WTC11 (cell line): Measurements from ENCODE around the gene SHROOM2. TPM values are rescaled to one million over a fixed set of nuclear protein-coding genes. Genes with fewer than 3 reads are reported as not detected.

Source experiments
- ATAC-seq: fragments of 200-7000 bp; cut with Tn5 transposase; 2 replicates; pipeline ENCODE4 v1.10.0; 2021; ENCODE audit warnings: mild to moderate bottlenecking, moderate library complexity
- CTCF ChIA-PET: fragments of 300-600 bp; sonication (Branson Sonifier 250); formaldehyde crosslinking; loops from one replicate; lab custom pipeline; 2021; ENCODE audit warnings: antibody characterized with exemption; lab: Charles Lee
- POLR2A ChIA-PET: fragments of 350-600 bp; sonication (Branson Sonifier 250); formaldehyde crosslinking; loops from one replicate; lab custom pipeline; 2021; ENCODE audit warnings: antibody characterized with exemption; lab: Charles Lee
- DNase-seq: peaks from one replicate; pipeline ENCODE4 v3.0.0; 2021; ENCODE audit warnings: low spot score
- H3K27ac Mint-ChIP-seq: 2 replicates; pipeline ENCODE4 v1.8.0; 2021; ENCODE audit warnings: mixed read lengths
- H3K27me3 Mint-ChIP-seq: 2 replicates; pipeline ENCODE4 v1.8.0; 2021; ENCODE audit warnings: low read depth, mild to moderate bottlenecking, moderate library complexity, mixed read lengths
- H3K36me3 Mint-ChIP-seq: 2 replicates; pipeline ENCODE4 v1.8.0; 2021; ENCODE audit warnings: mixed read lengths
- H3K4me1 Mint-ChIP-seq: 2 replicates; pipeline ENCODE4 v1.8.0; 2022; ENCODE audit warnings: mixed read lengths
- H3K4me3 Mint-ChIP-seq: 2 replicates; pipeline ENCODE4 v1.8.0; 2021; ENCODE audit warnings: mild to moderate bottlenecking, moderate library complexity, mixed read lengths
- H3K9me3 Mint-ChIP-seq: 2 replicates; pipeline ENCODE4 v1.8.0; 2021; ENCODE audit warnings: mixed read lengths
- CREM ChIP-seq: sonication (generic); formaldehyde crosslinking; IDR thresholded peaks from 2 replicates; pipeline ENCODE4 v1.8.1; 2022; ENCODE audit warnings: mild to moderate bottlenecking, missing genetic modification reagents, moderate library complexity
- ETV6 ChIP-seq: sonication (generic); formaldehyde crosslinking; IDR thresholded peaks from 2 replicates; pipeline ENCODE4 v1.8.1; 2022; ENCODE audit warnings: mild to moderate bottlenecking, missing genetic modification reagents
- FOXP4 ChIP-seq: sonication (generic); formaldehyde crosslinking; IDR thresholded peaks from 2 replicates; pipeline ENCODE4 v1.8.0; 2022; ENCODE audit warnings: mild to moderate bottlenecking, missing genetic modification reagents
- GABPB1 ChIP-seq: sonication (generic); formaldehyde crosslinking; IDR thresholded peaks from 2 replicates; pipeline ENCODE4 v1.8.1; 2023; ENCODE audit warnings: mild to moderate bottlenecking, missing genetic modification reagents
- IRF2 ChIP-seq: sonication (generic); formaldehyde crosslinking; IDR thresholded peaks from 2 replicates; pipeline ENCODE4 v1.8.0; 2022; ENCODE audit warnings: low read depth, missing genetic modification reagents, borderline replicate concordance
- JAZF1 ChIP-seq: fragments of 250-450 bp; sonication (Bioruptor Pico); IDR thresholded peaks from 2 replicates; pipeline ENCODE4 v1.9.0; 2021; ENCODE audit warnings: moderate library complexity, mild to moderate bottlenecking, inconsistent platforms
- KAT7 ChIP-seq: sonication (generic); formaldehyde crosslinking; IDR thresholded peaks from 2 replicates; pipeline ENCODE4 v1.8.1; 2023; ENCODE audit warnings: missing genetic modification reagents, mild to moderate bottlenecking, borderline replicate concordance
- NFATC4 ChIP-seq: fragments of 250-450 bp; sonication (Bioruptor Pico); IDR thresholded peaks from 2 replicates; pipeline ENCODE4 v1.9.0; 2021; ENCODE audit warnings: mild to moderate bottlenecking
- NR1H2 ChIP-seq: sonication (generic); formaldehyde crosslinking; IDR thresholded peaks from 2 replicates; pipeline ENCODE4 v1.9.0; 2021; ENCODE audit warnings: mild to moderate bottlenecking, moderate library complexity, missing genetic modification reagents
- PREB ChIP-seq: sonication (generic); formaldehyde crosslinking; IDR thresholded peaks from 2 replicates; pipeline ENCODE4 v1.8.1; 2022; ENCODE audit warnings: mild to moderate bottlenecking, missing genetic modification reagents, moderate library complexity, borderline replicate concordance
- RELA ChIP-seq: sonication (generic); formaldehyde crosslinking; IDR thresholded peaks from 2 replicates; pipeline ENCODE4 v1.8.1; 2022; ENCODE audit warnings: missing genetic modification reagents, mild to moderate bottlenecking, borderline replicate concordance
- RORB ChIP-seq: fragments of 250-450 bp; sonication (Bioruptor Pico); IDR thresholded peaks from 2 replicates; pipeline ENCODE4 v1.9.0; 2021; ENCODE audit warnings: mild to moderate bottlenecking
- TEAD4 ChIP-seq: sonication (generic); formaldehyde crosslinking; IDR thresholded peaks from 2 replicates; pipeline ENCODE4 v1.8.0; 2022; ENCODE audit warnings: mild to moderate bottlenecking, missing genetic modification reagents
- TP53 ChIP-seq: sonication (generic); formaldehyde crosslinking; IDR thresholded peaks from 2 replicates; pipeline ENCODE4 v1.8.1; 2023; ENCODE audit warnings: mild to moderate bottlenecking, missing genetic modification reagents
- ZBTB21 ChIP-seq: sonication (generic); formaldehyde crosslinking; IDR thresholded peaks from 2 replicates; pipeline ENCODE4 v1.8.1; 2023; ENCODE audit warnings: mild to moderate bottlenecking, missing genetic modification reagents, borderline replicate concordance
- ZMAT4 ChIP-seq: fragments of 250-450 bp; sonication (Bioruptor Pico); IDR thresholded peaks from 2 replicates; pipeline ENCODE4 v1.9.0; 2021; ENCODE audit warnings: mild to moderate bottlenecking
- ZNF232 ChIP-seq: sonication (generic); formaldehyde crosslinking; IDR thresholded peaks from 2 replicates; pipeline ENCODE4 v1.8.0; 2022; ENCODE audit warnings: mild to moderate bottlenecking, missing genetic modification reagents
- ZNF317 ChIP-seq: sonication (generic); formaldehyde crosslinking; IDR thresholded peaks from 2 replicates; pipeline ENCODE4 v1.8.1; 2023; ENCODE audit warnings: low read depth, mild to moderate bottlenecking, moderate library complexity, missing genetic modification reagents, borderline replicate concordance
- ZNF396 ChIP-seq: fragments of 250-450 bp; sonication (Bioruptor Pico); IDR thresholded peaks from 2 replicates; pipeline ENCODE4 v1.8.0; 2021; ENCODE audit warnings: mild to moderate bottlenecking, moderate library complexity, borderline replicate concordance
- ZNF671 ChIP-seq: fragments of 250-450 bp; sonication (Bioruptor Pico); IDR thresholded peaks from 2 replicates; pipeline ENCODE4 v1.8.0; 2021; ENCODE audit warnings: mild to moderate bottlenecking
- total RNA-seq: library from RNA; stranded (reverse); gene quantifications from 3 replicates; pipeline ENCODE4 v1.2.3, GENCODE V29; 2021
- TF ChIP-seq, protein P1 (sequence below): sonication (generic); formaldehyde crosslinking; IDR thresholded peaks from 2 replicates; pipeline ENCODE4 v1.8.0; 2022; ENCODE audit warnings: mild to moderate bottlenecking, missing genetic modification reagents
- TF ChIP-seq, protein P2 (sequence below): sonication (generic); formaldehyde crosslinking; IDR thresholded peaks from 2 replicates; pipeline ENCODE4 v1.8.0; 2023; ENCODE audit warnings: missing genetic modification reagents
- TF ChIP-seq, protein P3 (sequence below): sonication (generic); formaldehyde crosslinking; IDR thresholded peaks from 2 replicates; pipeline ENCODE4 v1.8.0; 2023; ENCODE audit warnings: missing genetic modification reagents, mild to moderate bottlenecking, borderline replicate concordance
- TF ChIP-seq, protein P4 (sequence below): fragments of 250-450 bp; sonication (Bioruptor Pico); IDR thresholded peaks from 2 replicates; pipeline ENCODE4 v1.8.0; 2021; ENCODE audit warnings: mild to moderate bottlenecking

Gene SHROOM2
- total RNA-seq, 1 experiment from 2014 or later = 14.8 TPM

- CTCF ChIA-PET = no interaction called here
- Mint-ChIP-seq H3K9me3 (no peaks in the 10 kb centered on the region), H3K27me3 (no peaks in the 10 kb centered on the region), H3K4me3 (no peak overlapping the region), H3K36me3 (peaks cover 5% of the 10 kb centered on the region; the same call in 1 of the 2 replicates), H3K4me1 (peaks cover 31% of the 10 kb centered on the region), H3K27ac (no peak overlapping the region)
- no peak for DNase-seq
- POLR2A ChIA-PET = no interaction called here
- TF ChIP-seq CREM (CRISPR knock-in tag) = no peak
- TF ChIP-seq, protein P1, sequence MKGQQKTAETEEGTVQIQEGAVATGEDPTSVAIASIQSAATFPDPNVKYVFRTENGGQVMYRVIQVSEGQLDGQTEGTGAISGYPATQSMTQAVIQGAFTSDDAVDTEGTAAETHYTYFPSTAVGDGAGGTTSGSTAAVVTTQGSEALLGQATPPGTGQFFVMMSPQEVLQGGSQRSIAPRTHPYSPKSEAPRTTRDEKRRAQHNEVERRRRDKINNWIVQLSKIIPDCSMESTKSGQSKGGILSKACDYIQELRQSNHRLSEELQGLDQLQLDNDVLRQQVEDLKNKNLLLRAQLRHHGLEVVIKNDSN (CRISPR knock-in tag) = no peak
- TF ChIP-seq GABPB1 (CRISPR knock-in tag) = no peak
- TF ChIP-seq ZNF317 (CRISPR knock-in tag) = no peak
- TF ChIP-seq ETV6 (CRISPR knock-in tag) = no peak
- no peak for TF ChIP-seq ZNF396 (CRISPR knock-in tag)
- TF ChIP-seq ZMAT4 = no peak
- TF ChIP-seq, protein P2, sequence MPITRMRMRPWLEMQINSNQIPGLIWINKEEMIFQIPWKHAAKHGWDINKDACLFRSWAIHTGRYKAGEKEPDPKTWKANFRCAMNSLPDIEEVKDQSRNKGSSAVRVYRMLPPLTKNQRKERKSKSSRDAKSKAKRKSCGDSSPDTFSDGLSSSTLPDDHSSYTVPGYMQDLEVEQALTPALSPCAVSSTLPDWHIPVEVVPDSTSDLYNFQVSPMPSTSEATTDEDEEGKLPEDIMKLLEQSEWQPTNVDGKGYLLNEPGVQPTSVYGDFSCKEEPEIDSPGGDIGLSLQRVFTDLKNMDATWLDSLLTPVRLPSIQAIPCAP = no peak
- no peak for TF ChIP-seq KAT7 (CRISPR knock-in tag)
- TF ChIP-seq, protein P3, sequence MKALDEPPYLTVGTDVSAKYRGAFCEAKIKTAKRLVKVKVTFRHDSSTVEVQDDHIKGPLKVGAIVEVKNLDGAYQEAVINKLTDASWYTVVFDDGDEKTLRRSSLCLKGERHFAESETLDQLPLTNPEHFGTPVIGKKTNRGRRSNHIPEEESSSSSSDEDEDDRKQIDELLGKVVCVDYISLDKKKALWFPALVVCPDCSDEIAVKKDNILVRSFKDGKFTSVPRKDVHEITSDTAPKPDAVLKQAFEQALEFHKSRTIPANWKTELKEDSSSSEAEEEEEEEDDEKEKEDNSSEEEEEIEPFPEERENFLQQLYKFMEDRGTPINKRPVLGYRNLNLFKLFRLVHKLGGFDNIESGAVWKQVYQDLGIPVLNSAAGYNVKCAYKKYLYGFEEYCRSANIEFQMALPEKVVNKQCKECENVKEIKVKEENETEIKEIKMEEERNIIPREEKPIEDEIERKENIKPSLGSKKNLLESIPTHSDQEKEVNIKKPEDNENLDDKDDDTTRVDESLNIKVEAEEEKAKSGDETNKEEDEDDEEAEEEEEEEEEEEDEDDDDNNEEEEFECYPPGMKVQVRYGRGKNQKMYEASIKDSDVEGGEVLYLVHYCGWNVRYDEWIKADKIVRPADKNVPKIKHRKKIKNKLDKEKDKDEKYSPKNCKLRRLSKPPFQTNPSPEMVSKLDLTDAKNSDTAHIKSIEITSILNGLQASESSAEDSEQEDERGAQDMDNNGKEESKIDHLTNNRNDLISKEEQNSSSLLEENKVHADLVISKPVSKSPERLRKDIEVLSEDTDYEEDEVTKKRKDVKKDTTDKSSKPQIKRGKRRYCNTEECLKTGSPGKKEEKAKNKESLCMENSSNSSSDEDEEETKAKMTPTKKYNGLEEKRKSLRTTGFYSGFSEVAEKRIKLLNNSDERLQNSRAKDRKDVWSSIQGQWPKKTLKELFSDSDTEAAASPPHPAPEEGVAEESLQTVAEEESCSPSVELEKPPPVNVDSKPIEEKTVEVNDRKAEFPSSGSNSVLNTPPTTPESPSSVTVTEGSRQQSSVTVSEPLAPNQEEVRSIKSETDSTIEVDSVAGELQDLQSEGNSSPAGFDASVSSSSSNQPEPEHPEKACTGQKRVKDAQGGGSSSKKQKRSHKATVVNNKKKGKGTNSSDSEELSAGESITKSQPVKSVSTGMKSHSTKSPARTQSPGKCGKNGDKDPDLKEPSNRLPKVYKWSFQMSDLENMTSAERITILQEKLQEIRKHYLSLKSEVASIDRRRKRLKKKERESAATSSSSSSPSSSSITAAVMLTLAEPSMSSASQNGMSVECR = no peak
- TF ChIP-seq ZNF671 (CRISPR knock-in tag) = no peak
- TF ChIP-seq PREB (CRISPR knock-in tag) = no peak
- TF ChIP-seq IRF2 (CRISPR knock-in tag) = no peak
- ATAC-seq = no peak
Observed at GRCh38 chrX:9880237-9880636, 94.0 kb downstream of the SHROOM2 start.

- Mint-ChIP-seq H3K4me1 (peaks cover 26% of the 10 kb centered on the region), H3K27ac (no peak overlapping the region), H3K4me3 (no peak overlapping the region), H3K27me3 (no peaks in the 10 kb centered on the region), H3K9me3 (no peaks in the 10 kb centered on the region), H3K36me3 (no peaks in the 10 kb centered on the region)
- no peak for ATAC-seq
- TF ChIP-seq TP53 (CRISPR knock-in tag) (no peak), JAZF1 (no peak), IRF2 (CRISPR knock-in tag) (no peak), NR1H2 (no peak), PREB (CRISPR knock-in tag) (no peak), RORB (CRISPR knock-in tag) (no peak), TEAD4 (no peak), FOXP4 (CRISPR knock-in tag) (no peak), ZBTB21 (CRISPR knock-in tag) (no peak), RELA (CRISPR knock-in tag) (no peak), NFATC4 (CRISPR knock-in tag) (no peak), GABPB1 (CRISPR knock-in tag) (no peak), ZNF232 (CRISPR knock-in tag) (no peak)
- TF ChIP-seq, protein P4, sequence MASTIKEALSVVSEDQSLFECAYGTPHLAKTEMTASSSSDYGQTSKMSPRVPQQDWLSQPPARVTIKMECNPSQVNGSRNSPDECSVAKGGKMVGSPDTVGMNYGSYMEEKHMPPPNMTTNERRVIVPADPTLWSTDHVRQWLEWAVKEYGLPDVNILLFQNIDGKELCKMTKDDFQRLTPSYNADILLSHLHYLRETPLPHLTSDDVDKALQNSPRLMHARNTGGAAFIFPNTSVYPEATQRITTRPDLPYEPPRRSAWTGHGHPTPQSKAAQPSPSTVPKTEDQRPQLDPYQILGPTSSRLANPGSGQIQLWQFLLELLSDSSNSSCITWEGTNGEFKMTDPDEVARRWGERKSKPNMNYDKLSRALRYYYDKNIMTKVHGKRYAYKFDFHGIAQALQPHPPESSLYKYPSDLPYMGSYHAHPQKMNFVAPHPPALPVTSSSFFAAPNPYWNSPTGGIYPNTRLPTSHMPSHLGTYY (CRISPR knock-in tag) = no peak
- no peak for DNase-seq
- POLR2A ChIA-PET = no interaction called here
- CTCF ChIA-PET = no interaction called here
Observed at GRCh38 chrX:9880870-9881269, 94.6 kb downstream of the SHROOM2 start.
